K562 (cell line): ENCODE data around the gene FBXL13. TPM values are rescaled to one million over a fixed set of nuclear protein-coding genes. Genes with fewer than 3 reads are reported as not detected.

Source experiments
- ATF2 ChIP-seq: sonication (generic); formaldehyde crosslinking; IDR thresholded peaks from 2 replicates; pipeline ENCODE4 v1.8.1; 2022; ENCODE audit warnings: missing genetic modification reagents
- CBX1 ChIP-seq: sonication (generic); IDR thresholded peaks from 2 replicates; pipeline ENCODE4 v1.6.1; 2016; ENCODE audit warnings: antibody characterized with exemption, low read depth, mild to moderate bottlenecking
- HOXB6 ChIP-seq: fragments of 250-450 bp; sonication (Bioruptor Pico); IDR thresholded peaks from 2 replicates; pipeline ENCODE4 v1.5.1; 2022; ENCODE audit warnings: mild to moderate bottlenecking, borderline replicate concordance
- IFI16 ChIP-seq: fragments of 250-450 bp; sonication (Bioruptor Pico); IDR thresholded peaks from 2 replicates; pipeline ENCODE4 v2.1.2; 2022; ENCODE audit warnings: mild to moderate bottlenecking, inconsistent platforms
- KDM1A ChIP-seq, 2 experiments: fragments of 450-650 bp; IDR thresholded peaks; 2 replicates each; pipeline ENCODE4 v1.6.1; 2016; ENCODE audit warnings: mild to moderate bottlenecking in 2 of 2
- LEF1 ChIP-seq: fragments of 450-650 bp; IDR thresholded peaks from 2 replicates; pipeline ENCODE4 v1.6.1; 2016; ENCODE audit warnings: mild to moderate bottlenecking
- NFE2 ChIP-seq: IDR thresholded peaks from 2 replicates; pipeline ENCODE4 v1.6.1; 2014; ENCODE audit warnings: antibody characterized with exemption, low read depth
- PBX2 ChIP-seq, 2 experiments: IDR thresholded peaks in 1 of 2; conservative IDR thresholded peaks in 1 of 2; 2 replicates each; pipeline ENCODE4 v1.6.1; 2016; ENCODE audit warnings: low read depth in 2 of 2, mild to moderate bottlenecking in 1 of 2, missing compliant biosample characterization in 1 of 2, missing genetic modification characterization in 1 of 2, moderate library complexity in 1 of 2
- SOX6 ChIP-seq: fragments of 450-650 bp; IDR thresholded peaks from 2 replicates; pipeline ENCODE4 v1.6.1; 2014; ENCODE audit warnings: mild to moderate bottlenecking
- SUPT5H ChIP-seq: fragments of 450-650 bp; IDR thresholded peaks from 2 replicates; pipeline ENCODE4 v1.6.1; 2016
- TBP ChIP-seq: optimal IDR thresholded peaks from 2 replicates; pipeline ENCODE3; 2011; ENCODE audit warnings: low read depth, low read length, improper control_type of control experiment
- TEAD4 ChIP-seq, 2 experiments: sonication (generic) in 1 of 2; formaldehyde crosslinking in 1 of 2; IDR thresholded peaks; 2 replicates each; pipeline versions ENCODE4 v1.6.1 to v1.8.0; 2012 to 2022; ENCODE audit warnings: borderline replicate concordance in 1 of 2, inconsistent platforms in 1 of 2, low read length in 1 of 2, mild to moderate bottlenecking in 1 of 2, missing genetic modification reagents in 1 of 2
- THAP7 ChIP-seq: fragments of 250-450 bp; sonication (Bioruptor Pico); IDR thresholded peaks from 2 replicates; pipeline ENCODE4 v1.5.0; 2021
- XRCC5 ChIP-seq: fragments of 200-400 bp; formaldehyde crosslinking; IDR thresholded peaks from 2 replicates; pipeline ENCODE4 v1.6.1; 2017; ENCODE audit warnings: low read depth, mild to moderate bottlenecking, low read length
- YY1 ChIP-seq, 3 experiments: IDR thresholded peaks; 2 replicates each; pipeline ENCODE4 v1.6.1; 2011; ENCODE audit warnings: low read length in 2 of 3, mild to moderate bottlenecking in 2 of 3, moderate library complexity in 2 of 3, borderline replicate concordance in 1 of 3, control low read depth in 1 of 3, low read depth in 1 of 3; ENCODE audit not compliant: insufficient read depth in 3 of 3, insufficient replicate concordance in 2 of 3, control insufficient read depth in 1 of 3, insufficient read length in 1 of 3; ENCODE audit errors: extremely low read depth in 1 of 3
- ZBTB2 ChIP-seq: fragments of 450-650 bp; IDR thresholded peaks from 2 replicates; pipeline ENCODE4 v1.6.1; 2016; ENCODE audit warnings: antibody characterized with exemption
- ZNF561 ChIP-seq: fragments of 450-650 bp; formaldehyde crosslinking; conservative IDR thresholded peaks from 2 replicates; pipeline ENCODE4 v1.4.0; 2020; ENCODE audit warnings: mild to moderate bottlenecking, moderate library complexity
- ZNF639 ChIP-seq, 2 experiments: fragments of 200-800 bp in 1 of 2; sonication (Bioruptor generic) in 1 of 2; sonication (generic) in 1 of 2; formaldehyde crosslinking in 1 of 2; IDR thresholded peaks in 1 of 2; conservative IDR thresholded peaks in 1 of 2; 2 replicates each; pipeline versions ENCODE4 v1.5.0 to v1.6.1; 2016 to 2020; ENCODE audit warnings: missing compliant biosample characterization in 1 of 2, missing genetic modification characterization in 1 of 2, missing genetic modification reagents in 1 of 2
- ZNF668 ChIP-seq: fragments of 250-450 bp; sonication (Bioruptor Pico); IDR thresholded peaks from 2 replicates; pipeline ENCODE4 v1.8.0; 2022; ENCODE audit warnings: mild to moderate bottlenecking, inconsistent platforms
- polyA plus RNA-seq, 8 experiments: library from polyadenylated mRNA; depleted of rRNA in 4 of 8; stranded (reverse) in 5 of 8; unstranded in 3 of 8; fragments of >200 nt; fragmentation: Nextera tagmentation in 2 of 8; fragmentation: Illumina TruSeq in 1 of 8; extraction: Ambion mirVana in 2 of 8; extraction: Trizol in 1 of 8; gene quantifications; 2 replicates each; pipeline versions ENCODE4 v1.2.1 to v1.2.3, GENCODE V29; 2011 to 2014; ENCODE audit warnings: inconsistent platforms in 1 of 8, missing spikeins in 1 of 8
- total RNA-seq, 7 experiments: library from RNA; depleted of rRNA in 6 of 7; stranded (reverse); fragments of >200 nt in 6 of 7; fragmentation: Illumina TruSeq in 2 of 7; extraction: Trizol in 2 of 7; gene quantifications; 2 replicates each; pipeline versions ENCODE4 v1.2.1 to v1.2.3, GENCODE V29; 2011 to 2021; ENCODE audit warnings: low replicate concordance in 1 of 7

The FBXL13 gene
- total and polyA plus RNA-seq, 9 of the 15 experiments (the other 6 are each of a cell fraction or from before 2014, with no cell fraction given), result 16.3 to 55.0 (median 25.4) TPM

- no peak for TF ChIP-seq XRCC5
- TF ChIP-seq NFE2, result no peak; the same call in 1 of the 2 replicates
- TF ChIP-seq HOXB6 (CRISPR knock-in tag), result no peak
- no peak for TF ChIP-seq ZNF561 (CRISPR knock-in tag)
- peak; percentile 38; the same call in 1 of the 2 replicates for TF ChIP-seq LEF1
- TF ChIP-seq CBX1, result no peak
- no peak for TF ChIP-seq ZBTB2
- no peak for TF ChIP-seq TBP
- TF ChIP-seq ZNF668 (CRISPR knock-in tag), result no peak
- no peak for TF ChIP-seq YY1 (IDR thresholded peaks at IDR 0.05; ENCODE audit: borderline replicate concordance in 1 of 3, control insufficient read depth in 1 of 3, extremely low read depth in 1 of 3, insufficient read depth in 3 of 3, insufficient read length in 1 of 3, insufficient replicate concordance in 2 of 3, low read depth in 1 of 3, low read length in 2 of 3)
- TF ChIP-seq SUPT5H, result no peak
- TF ChIP-seq KDM1A (IDR thresholded peaks at IDR 0.05), result peak; percentile 76 to 77
- TF ChIP-seq THAP7 (CRISPR knock-in tag), result no peak
- no peak for TF ChIP-seq PBX2 (CRISPR knock-in tag; IDR thresholded peaks at IDR 0.05; ENCODE audit: low read depth)
- TF ChIP-seq PBX2 (tag; conservative IDR thresholded peaks at IDR 0.05; ENCODE audit: low read depth), result peak; percentile 92
- no peak for TF ChIP-seq IFI16
- TF ChIP-seq ZNF639 (CRISPR knock-in tag; conservative IDR thresholded peaks at IDR 0.05 in 1 of 2, IDR thresholded peaks at IDR 0.05 in 1 of 2), result 0 out of 4 replicates have a peak, but pooled peaks of 1 of the 2 experiments have one; percentile 7
- peak; percentile 60; the same call in 1 of the 2 replicates for TF ChIP-seq TEAD4 (IDR thresholded peaks at IDR 0.05; ENCODE audit: low read length)
- no peak for TF ChIP-seq TEAD4 (CRISPR knock-in tag; IDR thresholded peaks at IDR 0.05; ENCODE audit: borderline replicate concordance)
- TF ChIP-seq ATF2 (CRISPR knock-in tag), result no peak
- TF ChIP-seq SOX6, result peak; percentile 33; the same call in 1 of the 2 replicates
Measured at GRCh38 chr7:102935450-102936115, 139.0 kb downstream of the FBXL13 start (continued).
